ENCODE data around the gene TNRC6B. TPM values are rescaled to one million over a fixed set of nuclear protein-coding genes. Genes with fewer than 3 reads are reported as not detected.

Gene TNRC6B
- total and polyA plus RNA-seq, 2 donors from 2014 or later, result 2.7 to 63.2 TPM

- no peaks in the 10 kb centered on the region for H3K9me3 ChIP-seq (ENCODE audit: control insufficient read depth in 2 of 3, insufficient read depth in 1 of 3, low read length in 3 of 3)
- intact Hi-C loops (cut with DNase I), result no loop called here
- TF ChIP-seq, protein P1, sequence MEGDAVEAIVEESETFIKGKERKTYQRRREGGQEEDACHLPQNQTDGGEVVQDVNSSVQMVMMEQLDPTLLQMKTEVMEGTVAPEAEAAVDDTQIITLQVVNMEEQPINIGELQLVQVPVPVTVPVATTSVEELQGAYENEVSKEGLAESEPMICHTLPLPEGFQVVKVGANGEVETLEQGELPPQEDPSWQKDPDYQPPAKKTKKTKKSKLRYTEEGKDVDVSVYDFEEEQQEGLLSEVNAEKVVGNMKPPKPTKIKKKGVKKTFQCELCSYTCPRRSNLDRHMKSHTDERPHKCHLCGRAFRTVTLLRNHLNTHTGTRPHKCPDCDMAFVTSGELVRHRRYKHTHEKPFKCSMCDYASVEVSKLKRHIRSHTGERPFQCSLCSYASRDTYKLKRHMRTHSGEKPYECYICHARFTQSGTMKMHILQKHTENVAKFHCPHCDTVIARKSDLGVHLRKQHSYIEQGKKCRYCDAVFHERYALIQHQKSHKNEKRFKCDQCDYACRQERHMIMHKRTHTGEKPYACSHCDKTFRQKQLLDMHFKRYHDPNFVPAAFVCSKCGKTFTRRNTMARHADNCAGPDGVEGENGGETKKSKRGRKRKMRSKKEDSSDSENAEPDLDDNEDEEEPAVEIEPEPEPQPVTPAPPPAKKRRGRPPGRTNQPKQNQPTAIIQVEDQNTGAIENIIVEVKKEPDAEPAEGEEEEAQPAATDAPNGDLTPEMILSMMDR (IDR thresholded peaks at IDR 0.05; ENCODE audit: borderline replicate concordance, extremely low read depth, insufficient read depth), result no peak
- peaks cover 0 to 18% (median 16%) of the 10 kb centered on the region in 3 donors for H3K4me1 ChIP-seq (ENCODE audit: control insufficient read depth in 2 of 3, insufficient read depth in 2 of 3, low read depth in 1 of 3, low read length in 3 of 3)
- no peaks in the 10 kb centered on the region for H3K36me3 ChIP-seq (ENCODE audit: control insufficient read depth in 2 of 3, insufficient read depth in 3 of 3, low read length in 3 of 3)
- no peaks in the 10 kb centered on the region for H3K27me3 ChIP-seq (ENCODE audit: control insufficient read depth, insufficient read depth, low read length)
- no peak overlapping the region for H3K27ac ChIP-seq (ENCODE audit: low read depth in 2 of 2, low read length in 2 of 2)
- H3K9ac ChIP-seq (ENCODE audit: low read length in 3 of 3), result no peak overlapping the region
- FAIRE-seq (no peak), DNase-seq (no peak)
- H3K4me3 ChIP-seq (ENCODE audit: low read length in 3 of 3), result no peak overlapping the region
Observed at GRCh38 chr22:40199852-40200251, 22.1 kb downstream of the TNRC6B start.

- no peaks in the 10 kb centered on the region for H3K27me3 ChIP-seq (ENCODE audit: control insufficient read depth, insufficient read depth, low read length)
- intact Hi-C loops (cut with DNase I), result no loop called here
- H3K9ac ChIP-seq (ENCODE audit: low read length in 3 of 3), result no peak overlapping the region
- no peaks in the 10 kb centered on the region for H3K9me3 ChIP-seq (ENCODE audit: control insufficient read depth in 2 of 3, insufficient read depth in 1 of 3, low read length in 3 of 3)
- H3K36me3 ChIP-seq (ENCODE audit: control insufficient read depth in 2 of 3, insufficient read depth in 3 of 3, low read length in 3 of 3), result no peaks in the 10 kb centered on the region
- TF ChIP-seq, protein P1 (IDR thresholded peaks at IDR 0.05; ENCODE audit: borderline replicate concordance, extremely low read depth, insufficient read depth), result no peak
- H3K4me3 ChIP-seq (ENCODE audit: low read length in 3 of 3), result no peak overlapping the region
- H3K27ac ChIP-seq (ENCODE audit: low read depth in 2 of 2, low read length in 2 of 2), result no peak overlapping the region
- H3K4me1 ChIP-seq (ENCODE audit: control insufficient read depth in 2 of 3, insufficient read depth in 2 of 3, low read depth in 1 of 3, low read length in 3 of 3), result peaks cover 0 to 20% (median 18%) of the 10 kb centered on the region in 3 donors
- no peak for FAIRE-seq
- no peak for DNase-seq
Observed at GRCh38 chr22:40200795-40201530, 23.2 kb downstream of the TNRC6B start.

DNA sequence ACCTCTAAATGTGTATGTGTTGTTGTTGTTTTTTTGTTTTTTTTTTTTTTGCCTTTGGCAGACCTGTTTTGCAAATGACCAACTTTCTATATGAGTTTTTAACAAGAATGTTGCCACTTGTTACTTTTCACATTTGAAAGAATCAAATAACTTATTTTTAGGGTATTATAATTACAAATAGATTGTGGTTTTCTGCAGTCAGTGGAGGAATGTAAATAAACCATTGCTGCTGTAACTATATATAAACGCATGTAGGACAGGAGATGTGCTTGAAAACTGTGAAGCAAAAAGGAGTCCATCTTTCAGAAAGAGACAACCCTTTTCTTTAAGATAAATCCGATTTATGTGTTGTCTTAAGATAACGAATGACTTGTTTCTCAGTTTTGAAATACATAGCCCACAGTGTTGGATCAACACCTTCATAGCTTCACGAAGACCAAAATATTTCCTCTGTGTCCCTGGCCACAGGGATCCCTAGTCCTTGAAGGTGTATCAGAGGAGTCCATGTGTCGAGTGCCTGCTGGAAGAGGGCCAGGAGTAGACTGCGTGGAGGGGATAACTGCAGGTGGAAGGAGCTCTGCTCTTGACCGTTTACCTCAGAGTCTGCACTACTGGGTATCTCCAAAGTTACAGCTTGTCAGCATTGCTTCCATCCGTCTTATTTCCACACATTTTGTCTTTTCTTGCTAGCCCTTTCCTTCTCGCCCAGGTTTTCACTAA is 24.7 kb downstream of the TNRC6B start:
- TF ChIP-seq, protein P1 (IDR thresholded peaks at IDR 0.05; ENCODE audit: borderline replicate concordance, extremely low read depth, insufficient read depth), result no peak
- H3K27ac ChIP-seq (ENCODE audit: low read depth in 2 of 2, low read length in 2 of 2), result no peak overlapping the region
- no peaks in the 10 kb centered on the region for H3K27me3 ChIP-seq (ENCODE audit: control insufficient read depth, insufficient read depth, low read length)
- DNase-seq (no peak), FAIRE-seq (no peak)
- no peaks in the 10 kb centered on the region for H3K9me3 ChIP-seq (ENCODE audit: control insufficient read depth in 2 of 3, insufficient read depth in 1 of 3, low read length in 3 of 3)
- H3K36me3 ChIP-seq (ENCODE audit: control insufficient read depth in 2 of 3, insufficient read depth in 3 of 3, low read length in 3 of 3), result no peaks in the 10 kb centered on the region
- H3K4me1 ChIP-seq (ENCODE audit: control insufficient read depth in 2 of 3, insufficient read depth in 2 of 3, low read depth in 1 of 3, low read length in 3 of 3), result peaks cover 0 to 16% (median 13%) of the 10 kb centered on the region in 3 donors
- H3K4me3 ChIP-seq (ENCODE audit: low read length in 3 of 3), result no peak overlapping the region
- intact Hi-C loops (cut with DNase I), result no loop called here
- H3K9ac ChIP-seq (ENCODE audit: low read length in 3 of 3), result no peak overlapping the region
